Kidney (tissue), 14 donors: ENCODE data around the gene ADARB1. TPM values are rescaled to one million over a fixed set of nuclear protein-coding genes. Genes with fewer than 3 reads are reported as not detected.

Experiments used
- DNase-seq, 5 donors: peaks; one replicate each; pipeline ENCODE4 v3.0.0-alpha.2; 2013 to 2020
- FAIRE-seq: peaks from 2 replicates; lab custom pipeline; 2012; peaks lifted over from hg19 to GRCh38; lab: Jason Lieb, UNC
- H3K27ac ChIP-seq, 2 donors: one replicate each; pipeline ENCODE4 v1.7.0; 2013; ENCODE audit warnings: low read depth in 2 of 2, low read length in 2 of 2, inconsistent platforms in 1 of 2
- H3K27me3 ChIP-seq: one replicate; pipeline ENCODE4 v1.7.1; 2013; ENCODE audit warnings: low read length, inconsistent platforms; ENCODE audit not compliant: control insufficient read depth, insufficient read depth
- H3K36me3 ChIP-seq, 3 donors: one replicate each; pipeline versions ENCODE4 v1.7.0 to v1.7.1; 2013; ENCODE audit warnings: low read length in 3 of 3, control low read depth in 1 of 3, inconsistent platforms in 1 of 3; ENCODE audit not compliant: insufficient read depth in 3 of 3, control insufficient read depth in 2 of 3
- H3K4me1 ChIP-seq, 3 donors: one replicate each; pipeline versions ENCODE4 v1.7.0 to v1.7.1; 2013; ENCODE audit warnings: low read length in 3 of 3, inconsistent platforms in 1 of 3, low read depth in 1 of 3; ENCODE audit not compliant: control insufficient read depth in 2 of 3, insufficient read depth in 2 of 3
- H3K4me3 ChIP-seq, 3 donors: one replicate each; pipeline versions ENCODE4 v1.7.0 to v1.8.1; 2013; ENCODE audit warnings: low read length in 3 of 3, control low read depth in 1 of 3, inconsistent platforms in 1 of 3
- H3K9ac ChIP-seq, 3 donors: one replicate each; pipeline versions ENCODE4 v1.7.0 to v1.7.1; 2013; ENCODE audit warnings: low read length in 3 of 3, control low read depth in 1 of 3, inconsistent platforms in 1 of 3
- H3K9me3 ChIP-seq, 3 donors: one replicate each; pipeline versions ENCODE4 v1.7.0 to v1.7.1; 2013; ENCODE audit warnings: low read length in 3 of 3, control low read depth in 1 of 3, inconsistent platforms in 1 of 3; ENCODE audit not compliant: control insufficient read depth in 2 of 3, insufficient read depth in 1 of 3
- CTCF ChIP-seq: IDR thresholded peaks from 3 replicates; pipeline ENCODE4 v1.5.1; 2012; ENCODE audit warnings: mild to moderate bottlenecking, moderate library complexity, borderline replicate concordance; ENCODE audit not compliant: insufficient read depth; ENCODE audit errors: extremely low read depth
- intact Hi-C: fragments of 100-400 bp; cut with DNase I; formaldehyde crosslinking; loops from one replicate; pipeline ENCODE4 v1.11.1; 2022
- polyA plus RNA-seq: library from polyadenylated mRNA; stranded (reverse); fragments of 350-450 nt; fragmentation: Illumina TruSeq; extraction: RNeasy Lipid Tissue Mini Kit (QIAGEN cat#74804); gene quantifications from one replicate; pipeline ENCODE4 v1.2.3, GENCODE V29; 2014; ENCODE audit warnings: low read depth, low replicate concordance; ENCODE audit not compliant: insufficient read depth
- total RNA-seq: library from RNA; stranded (reverse); fragmentation: NEBNext Ultra II Directional; extraction: Animal tissue kit (Norgen Biotek cat#: 25700); gene quantifications from one replicate; pipeline ENCODE4 v1.2.1, GENCODE V29; 2021
- donor health status: control.
- donor health status: control.
- donor health status: control.
- donor health status: control.
- donor health status: control.
- donor health status: DM: yes; HTN: yes; CAD: no.
- donor health status: Normal renal cell carcinoma (clear cell type).

The ADARB1 gene
- total and polyA plus RNA-seq, 2 donors from 2014 or later = 6.7 to 34.9 TPM

- TF ChIP-seq CTCF = no peak
- Histone ChIP-seq H3K27ac (no peak overlapping the region), H3K4me1 (peaks cover 0 to 3% (median 0%) of the 10 kb centered on the region in 3 donors), H3K27me3 (no peaks in the 10 kb centered on the region), H3K9me3 (no peaks in the 10 kb centered on the region), H3K4me3 (no peak overlapping the region), H3K36me3 (peaks cover 0 to 4% (median 0%) of the 10 kb centered on the region in 3 donors), H3K9ac (no peak overlapping the region)
- intact Hi-C loops = no loop called here
- FAIRE-seq (no peak), DNase-seq (no peak)
Observed at GRCh38 chr21:45085700-45086099, 11.3 kb downstream of the ADARB1 start.

- no peak overlapping the region for H3K9ac ChIP-seq
- peaks cover 0 to under 1% (median 0%) of the 10 kb centered on the region in 3 donors for H3K36me3 ChIP-seq
- no peaks in the 10 kb centered on the region for H3K9me3 ChIP-seq
- no peak for TF ChIP-seq CTCF
- intact Hi-C loops = no loop called here
- FAIRE-seq (no peak), DNase-seq (no peak)
- H3K27me3 ChIP-seq = no peaks in the 10 kb centered on the region
- H3K4me1 ChIP-seq = peaks cover 0 to 5% (median 0%) of the 10 kb centered on the region in 3 donors
- H3K4me3 ChIP-seq = no peak overlapping the region
- H3K27ac ChIP-seq = no peak overlapping the region
Observed at GRCh38 chr21:45086337-45086958, 12.1 kb downstream of the ADARB1 start.

- Histone ChIP-seq H3K9ac (no peak overlapping the region), H3K9me3 (no peaks in the 10 kb centered on the region), H3K27ac (no peak overlapping the region), H3K27me3 (no peaks in the 10 kb centered on the region), H3K4me3 (no peak overlapping the region), H3K36me3 (no peaks in the 10 kb centered on the region), H3K4me1 (peaks cover 0 to 9% (median 0%) of the 10 kb centered on the region in 3 donors)
- intact Hi-C loops = no loop called here
- no peak for TF ChIP-seq CTCF
- DNase-seq = no peak
- FAIRE-seq = no peak
Observed at GRCh38 chr21:45087022-45087823, 12.8 kb downstream of the ADARB1 start.
